Body of pancreas (tissue), 4 donors: Measurements from ENCODE around the gene ING5.

Experiments
- POLR2A ChIP-seq, 3 donors: fragments of 450-650 bp; IDR thresholded peaks; one replicate each; pipeline ENCODE4 v1.6.1; 2016; ENCODE audit warnings: antibody characterized with exemption in 3 of 3, mild to moderate bottlenecking in 2 of 3
- TF ChIP-seq, protein P1 (sequence below), 7 experiments: fragments of 450-650 bp in 4 of 7; fragments of 200-600 bp in 3 of 7; sonication (generic) in 3 of 7; IDR thresholded peaks; one replicate each; pipeline ENCODE4 v1.5.1; 2016 to 2019; ENCODE audit warnings: antibody characterized with exemption in 7 of 7

DNA sequence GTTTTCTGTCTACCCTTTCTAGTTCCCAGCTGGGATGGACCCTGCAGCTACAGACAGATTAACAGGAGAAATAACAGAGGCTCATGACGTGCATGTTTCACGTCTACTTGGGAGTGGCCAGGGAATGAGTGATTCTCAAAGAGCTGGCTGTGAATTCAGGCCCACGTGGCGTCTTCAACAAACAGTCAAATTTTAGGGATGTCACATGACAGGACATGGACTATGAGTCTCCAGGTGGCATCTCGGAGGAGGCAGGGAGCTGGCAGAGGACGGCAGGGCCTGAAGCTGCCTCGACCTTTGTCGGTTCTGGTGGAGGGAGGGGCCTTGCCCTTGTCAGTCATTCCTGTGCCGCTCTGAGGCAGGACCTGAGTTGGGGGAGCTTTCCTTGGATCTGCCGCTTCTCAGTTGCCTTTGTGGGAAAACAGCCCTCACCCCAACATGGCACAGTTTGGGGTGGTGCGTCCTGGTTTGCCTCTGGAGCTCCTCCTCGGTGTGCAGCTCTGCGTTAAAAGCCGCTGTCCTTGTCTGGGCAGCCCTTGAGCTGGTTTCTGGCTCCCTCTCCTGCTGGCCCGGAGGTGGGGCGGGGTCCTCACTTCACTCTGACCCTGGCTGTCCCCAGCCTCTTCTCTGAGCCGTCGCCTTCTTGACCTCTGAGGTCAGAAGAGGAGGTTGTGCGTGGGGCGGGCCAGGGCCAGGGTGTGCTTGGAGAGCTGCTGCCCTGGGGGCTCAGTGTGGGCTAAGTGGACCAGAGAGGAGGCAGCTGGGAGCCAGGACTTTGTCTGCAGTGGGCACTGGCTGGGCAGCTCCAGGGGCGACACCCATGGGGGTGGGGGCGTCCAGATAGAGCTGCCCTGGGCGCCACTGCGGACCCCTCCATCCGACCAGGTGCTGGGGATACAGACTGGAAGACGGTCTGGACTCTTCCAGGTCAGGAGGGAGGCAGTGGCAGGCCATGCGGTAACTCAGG lies 62.7 kb downstream of the ING5 start:
- TF ChIP-seq POLR2A (IDR thresholded peaks at IDR 0.05), result no peak
- TF ChIP-seq, protein P1, sequence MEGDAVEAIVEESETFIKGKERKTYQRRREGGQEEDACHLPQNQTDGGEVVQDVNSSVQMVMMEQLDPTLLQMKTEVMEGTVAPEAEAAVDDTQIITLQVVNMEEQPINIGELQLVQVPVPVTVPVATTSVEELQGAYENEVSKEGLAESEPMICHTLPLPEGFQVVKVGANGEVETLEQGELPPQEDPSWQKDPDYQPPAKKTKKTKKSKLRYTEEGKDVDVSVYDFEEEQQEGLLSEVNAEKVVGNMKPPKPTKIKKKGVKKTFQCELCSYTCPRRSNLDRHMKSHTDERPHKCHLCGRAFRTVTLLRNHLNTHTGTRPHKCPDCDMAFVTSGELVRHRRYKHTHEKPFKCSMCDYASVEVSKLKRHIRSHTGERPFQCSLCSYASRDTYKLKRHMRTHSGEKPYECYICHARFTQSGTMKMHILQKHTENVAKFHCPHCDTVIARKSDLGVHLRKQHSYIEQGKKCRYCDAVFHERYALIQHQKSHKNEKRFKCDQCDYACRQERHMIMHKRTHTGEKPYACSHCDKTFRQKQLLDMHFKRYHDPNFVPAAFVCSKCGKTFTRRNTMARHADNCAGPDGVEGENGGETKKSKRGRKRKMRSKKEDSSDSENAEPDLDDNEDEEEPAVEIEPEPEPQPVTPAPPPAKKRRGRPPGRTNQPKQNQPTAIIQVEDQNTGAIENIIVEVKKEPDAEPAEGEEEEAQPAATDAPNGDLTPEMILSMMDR (IDR thresholded peaks at IDR 0.05), result no peak
